ENCODE measurements around the gene PNPO. TPM values are rescaled to one million over a fixed set of nuclear protein-coding genes. Genes with fewer than 3 reads are reported as not detected.

The PNPO gene
- 20.4 and 34.2 TPM in 2 replicates for total RNA-seq (ENCODE audit: low replicate concordance)

GRCh38 chr17:47941246-47942095 is at the start of gene PNPO:
Gene PNPO (plus strand): TSS chr17:47941571. CDS start chr17:47941676, 105 bp downstream.

GRCh38 chr17:47895856-47896671 is 45.3 kb upstream of the PNPO start, which contains the start of gene SP2:
Gene SP2 (plus strand): TSS chr17:47896236. CDS start chr17:47896287, 51 bp downstream.

GRCh38 chr17:47957591-47958490 is 16.5 kb downstream of the PNPO start, which contains the start of gene PRR15L:
Gene PRR15L (minus strand): TSS chr17:47957883. CDS start chr17:47953234, 4,649 bp downstream.

GRCh38 chr17:47970725-47971499 is 29.5 kb downstream of the PNPO start, which contains the start of gene CDK5RAP3:
Gene CDK5RAP3 (plus strand): TSS chr17:47971113. CDS start chr17:47971147, 34 bp downstream.

Other genes starting within 250 kb of the PNPO start
- gene TBKBP1, start 247.4 kb upstream of the PNPO start, total RNA-seq (ENCODE audit: low replicate concordance) = 4.6 and 5.5 TPM in 2 replicates
- not detected in 2 replicates for gene TBX21, start 208.3 kb upstream of the PNPO start, total RNA-seq (ENCODE audit: low replicate concordance)
- 7.3 and 10.1 TPM in 2 replicates for gene OSBPL7, start 119.8 kb upstream of the PNPO start, total RNA-seq (ENCODE audit: low replicate concordance)
- gene MRPL10, start 110.0 kb upstream of the PNPO start, total RNA-seq (ENCODE audit: low replicate concordance) = 16.1 and 21.3 TPM in 2 replicates
- 0.08 TPM in 1 of 2 replicates, not detected in the other for gene LRRC46, start 109.9 kb upstream of the PNPO start, total RNA-seq (ENCODE audit: low replicate concordance)
- gene SCRN2, start 100.3 kb upstream of the PNPO start, total RNA-seq (ENCODE audit: low replicate concordance) = 44.1 and 47.4 TPM in 2 replicates
- 0.08 and 0.12 TPM in 2 replicates for gene SP6, start 90.4 kb upstream of the PNPO start, total RNA-seq (ENCODE audit: low replicate concordance)
- gene SP2, start 45.3 kb upstream of the PNPO start, total RNA-seq (ENCODE audit: low replicate concordance) = 0.23 and 0.35 TPM in 2 replicates
- gene PRR15L, start 16.3 kb downstream of the PNPO start, total RNA-seq (ENCODE audit: low replicate concordance) = not detected in 2 replicates
- gene CDK5RAP3, start 29.5 kb downstream of the PNPO start, total RNA-seq (ENCODE audit: low replicate concordance) = 83.0 and 117 TPM in 2 replicates
- gene COPZ2, start 96.2 kb downstream of the PNPO start, total RNA-seq (ENCODE audit: low replicate concordance) = 89.7 and 130 TPM in 2 replicates
- gene NFE2L1, start 106.8 kb downstream of the PNPO start, total RNA-seq (ENCODE audit: low replicate concordance) = 81.2 and 192 TPM in 2 replicates
- 29.3 and 40.2 TPM in 2 replicates for gene CBX1, start 159.9 kb downstream of the PNPO start, total RNA-seq (ENCODE audit: low replicate concordance)
- 12.8 and 13.1 TPM in 2 replicates for gene SNX11, start 166.2 kb downstream of the PNPO start, total RNA-seq (ENCODE audit: low replicate concordance)

All from smooth muscle cell of the coronary artery (primary cell).